ENCODE results near the gene WDR91.
A peak's percentile ranks its signal among the peaks of the same experiment; 100 is the strongest.

Gene WDR91

GRCh38 chr7:135195156-135195555, 16.2 kb downstream of the WDR91 start:
- in situ Hi-C loops (cut with MboI; ENCODE audit: low sequenced_read_pairs, unreplicated experiment), result no loop called here
- DNase-seq (ENCODE audit: low spot score), result no peak
- TF ChIP-seq CTCF (IDR thresholded peaks at IDR 0.05; ENCODE audit: borderline replicate concordance, control extremely low read depth, extremely low read depth, insufficient read depth, missing control alignments), result no peak

DNA sequence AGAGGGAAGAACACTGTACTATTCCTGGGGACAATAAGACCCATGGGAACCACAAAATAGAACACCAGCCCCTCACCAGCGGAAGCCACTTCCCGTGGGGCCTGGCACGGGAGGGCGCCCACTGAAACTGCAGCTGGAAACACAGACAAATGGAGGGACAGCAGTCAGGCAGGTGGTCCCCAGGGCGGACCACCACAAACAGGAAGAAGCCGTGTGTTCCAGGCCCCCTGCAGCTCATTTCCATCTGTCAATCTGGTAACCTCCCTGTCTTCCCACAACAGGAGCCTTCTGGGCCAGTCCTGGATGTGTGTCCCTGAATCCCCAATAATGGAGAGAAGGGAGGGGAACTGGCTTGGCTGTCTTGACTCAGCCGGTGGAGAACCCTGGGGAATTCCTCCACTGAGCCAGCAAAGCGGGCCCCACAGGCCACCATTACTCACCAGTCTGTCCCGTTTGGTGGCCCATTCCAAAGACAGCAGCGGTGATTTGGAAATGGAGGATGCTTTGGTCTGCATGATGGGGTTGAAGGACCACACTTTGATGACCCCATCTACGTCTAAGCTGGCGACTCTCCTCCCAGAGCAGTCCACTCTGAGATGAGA, 16.7 kb downstream of the WDR91 start:
- in situ Hi-C loops (cut with MboI; ENCODE audit: low sequenced_read_pairs, unreplicated experiment), result no loop called here

DNA sequence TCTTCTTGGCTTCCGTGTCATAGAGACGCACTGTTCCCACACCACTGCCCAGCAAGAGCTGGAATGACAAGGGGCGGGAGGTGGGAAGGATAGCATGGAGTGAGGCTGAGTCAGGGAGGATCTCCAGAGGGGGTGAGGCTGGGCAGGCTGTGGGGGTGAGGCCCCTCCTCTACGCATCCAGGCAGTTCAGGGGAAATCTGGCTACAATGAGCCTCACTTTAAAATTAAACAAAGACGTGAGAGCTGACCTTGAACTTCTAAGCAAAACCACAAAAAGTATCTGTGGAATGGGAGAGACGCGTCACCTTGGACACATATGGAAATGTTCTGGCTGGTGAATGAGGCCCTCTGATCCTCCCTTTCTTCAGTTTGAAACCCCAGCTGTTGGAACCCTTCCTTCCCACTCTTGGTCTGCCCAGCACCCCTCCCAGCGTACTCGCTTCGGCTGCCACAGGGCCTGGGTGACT, 17.7 kb downstream of the WDR91 start:
- in situ Hi-C loops (cut with MboI; ENCODE audit: low sequenced_read_pairs, unreplicated experiment), result no loop called here
- DNase-seq (ENCODE audit: low spot score), result no peak
- no peak for TF ChIP-seq CTCF (IDR thresholded peaks at IDR 0.05; ENCODE audit: borderline replicate concordance, control extremely low read depth, extremely low read depth, insufficient read depth, missing control alignments)

More for the DNA sequence above, 16.7 kb downstream of the WDR91 start:
- no peak for TF ChIP-seq CTCF (IDR thresholded peaks at IDR 0.05; ENCODE audit: borderline replicate concordance, control extremely low read depth, extremely low read depth, insufficient read depth, missing control alignments)
- peak; percentile 27 for DNase-seq (ENCODE audit: low spot score)

DNA sequence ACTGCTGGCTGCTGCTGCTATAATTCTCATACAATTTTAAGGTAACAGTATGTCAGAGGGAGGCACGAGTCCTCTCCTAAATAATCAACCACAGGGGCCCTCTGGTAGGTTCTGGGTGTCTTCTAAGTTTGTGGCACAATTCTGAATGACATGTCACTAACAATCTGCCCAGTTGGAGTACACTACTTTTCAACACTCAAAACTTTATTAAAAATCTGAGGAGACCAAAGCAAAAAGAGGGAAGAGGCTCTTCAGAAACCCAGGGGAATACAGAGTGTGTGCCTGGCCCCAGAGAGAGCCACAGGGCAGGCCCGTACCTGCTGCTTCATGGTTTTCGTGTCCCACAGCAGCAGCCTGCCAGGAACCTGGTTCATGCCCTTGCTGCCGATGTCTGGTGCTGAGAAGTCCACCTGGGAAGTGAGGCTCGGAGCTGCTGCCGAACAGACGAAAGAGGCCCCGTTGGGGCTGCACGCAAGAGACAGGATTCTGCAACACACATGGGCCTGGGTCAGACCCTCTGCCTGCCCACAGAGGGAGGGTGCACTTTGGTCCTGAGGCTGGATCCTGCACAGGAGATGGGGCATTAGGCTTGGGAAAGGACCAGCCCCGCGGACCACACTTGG, 18.3 kb downstream of the WDR91 start:
- no peak for TF ChIP-seq CTCF (IDR thresholded peaks at IDR 0.05; ENCODE audit: borderline replicate concordance, control extremely low read depth, extremely low read depth, insufficient read depth, missing control alignments)
- DNase-seq (ENCODE audit: low spot score), result no peak
- in situ Hi-C loops (cut with MboI; ENCODE audit: low sequenced_read_pairs, unreplicated experiment), result no loop called here

GRCh38 chr7:135190703-135191102, 20.6 kb downstream of the WDR91 start:
- in situ Hi-C loops (cut with MboI; ENCODE audit: low sequenced_read_pairs, unreplicated experiment), result no loop called here
- DNase-seq (ENCODE audit: low spot score), result no peak
- no peak for TF ChIP-seq CTCF (IDR thresholded peaks at IDR 0.05; ENCODE audit: borderline replicate concordance, control extremely low read depth, extremely low read depth, insufficient read depth, missing control alignments)

DNA sequence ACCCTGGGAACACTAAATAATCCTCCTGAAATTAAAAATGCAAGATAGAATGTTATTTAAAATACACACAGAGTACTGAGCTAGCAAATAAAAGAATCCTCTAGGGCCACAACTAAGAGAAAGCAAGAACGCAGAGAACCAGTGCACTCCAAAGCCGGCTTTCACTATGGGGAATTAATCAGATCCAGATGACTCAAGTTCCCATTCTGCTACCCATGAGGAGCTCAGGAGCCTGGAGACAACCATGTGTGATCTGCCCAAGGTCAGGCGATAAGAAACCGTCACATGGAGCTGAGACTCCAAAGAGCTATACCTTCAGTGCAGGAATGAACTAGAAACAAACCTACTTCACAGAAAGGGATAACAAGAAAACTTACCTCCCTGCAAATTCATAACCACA, 21.4 kb downstream of the WDR91 start:
- no peak for DNase-seq (ENCODE audit: low spot score)
- TF ChIP-seq CTCF (IDR thresholded peaks at IDR 0.05; ENCODE audit: borderline replicate concordance, control extremely low read depth, extremely low read depth, insufficient read depth, missing control alignments), result no peak
- in situ Hi-C loops (cut with MboI; ENCODE audit: low sequenced_read_pairs, unreplicated experiment), result no loop called here
